Fibroblast of skin of scalp (primary cell): ENCODE results near the gene CD300A.

Experiments
- DNase-seq: peaks from one replicate; pipeline ENCODE4 v3.0.0-alpha.2; 2013

CD300A gene

DNA sequence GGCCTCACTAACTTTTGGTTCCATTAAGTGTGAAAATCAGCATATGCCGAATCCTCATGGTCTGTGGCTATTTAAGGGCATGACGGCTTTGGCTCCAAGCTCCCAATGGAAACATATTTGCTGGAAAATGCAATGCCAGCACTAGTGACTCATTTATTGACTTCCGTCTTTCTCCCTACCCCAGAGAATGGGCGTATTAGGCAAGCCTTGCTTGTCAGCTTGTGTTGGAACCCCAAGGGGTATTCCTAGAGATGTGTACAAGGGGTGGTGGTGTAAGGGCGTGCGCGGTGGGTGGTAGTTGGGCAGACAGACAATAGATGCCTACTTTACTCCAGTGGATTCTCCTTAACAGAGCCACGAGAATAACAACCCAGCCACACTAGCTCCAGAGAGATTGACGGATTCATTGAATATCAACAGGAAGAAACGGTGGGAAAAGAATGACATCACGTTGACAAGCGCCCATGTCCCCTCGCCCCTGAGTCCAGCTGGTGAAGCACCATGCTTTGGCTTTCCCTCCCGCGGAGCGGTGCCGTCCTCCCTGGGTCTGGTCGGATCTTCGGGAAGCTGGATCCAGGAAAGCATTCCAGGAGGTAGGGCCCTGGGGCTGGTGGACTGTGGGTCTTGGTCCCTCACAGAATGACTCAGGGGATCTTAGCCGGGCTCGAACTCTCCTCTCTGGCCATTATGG lies 54.5 kb downstream of the CD300A start:
- DNase-seq, result no peak

DNA sequence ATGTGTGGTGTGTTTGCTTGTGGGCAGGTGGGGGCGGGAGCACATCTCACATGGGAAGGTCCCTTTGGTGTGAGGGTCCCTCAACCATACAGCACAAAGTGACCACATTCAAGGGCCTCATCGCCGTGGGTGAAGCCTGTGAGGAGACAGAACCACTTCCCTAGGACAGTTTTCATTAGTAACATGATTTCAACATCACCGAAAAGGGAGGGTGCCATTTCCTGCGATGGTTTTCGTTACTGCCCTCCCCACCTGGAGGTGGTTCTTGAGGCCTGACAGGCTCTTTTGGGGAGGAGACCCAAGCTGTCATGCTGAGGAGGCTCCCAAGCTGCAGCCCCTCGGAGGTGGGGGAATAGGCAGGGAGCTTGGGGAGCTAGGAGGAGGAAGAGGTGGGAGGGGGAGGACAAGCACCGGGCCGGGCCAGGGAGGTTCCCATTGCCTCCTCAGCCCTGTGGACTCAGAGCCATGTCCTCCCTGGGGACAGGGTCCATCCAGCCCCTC lies 55.3 kb downstream of the CD300A start:
- DNase-seq, result no peak

DNA sequence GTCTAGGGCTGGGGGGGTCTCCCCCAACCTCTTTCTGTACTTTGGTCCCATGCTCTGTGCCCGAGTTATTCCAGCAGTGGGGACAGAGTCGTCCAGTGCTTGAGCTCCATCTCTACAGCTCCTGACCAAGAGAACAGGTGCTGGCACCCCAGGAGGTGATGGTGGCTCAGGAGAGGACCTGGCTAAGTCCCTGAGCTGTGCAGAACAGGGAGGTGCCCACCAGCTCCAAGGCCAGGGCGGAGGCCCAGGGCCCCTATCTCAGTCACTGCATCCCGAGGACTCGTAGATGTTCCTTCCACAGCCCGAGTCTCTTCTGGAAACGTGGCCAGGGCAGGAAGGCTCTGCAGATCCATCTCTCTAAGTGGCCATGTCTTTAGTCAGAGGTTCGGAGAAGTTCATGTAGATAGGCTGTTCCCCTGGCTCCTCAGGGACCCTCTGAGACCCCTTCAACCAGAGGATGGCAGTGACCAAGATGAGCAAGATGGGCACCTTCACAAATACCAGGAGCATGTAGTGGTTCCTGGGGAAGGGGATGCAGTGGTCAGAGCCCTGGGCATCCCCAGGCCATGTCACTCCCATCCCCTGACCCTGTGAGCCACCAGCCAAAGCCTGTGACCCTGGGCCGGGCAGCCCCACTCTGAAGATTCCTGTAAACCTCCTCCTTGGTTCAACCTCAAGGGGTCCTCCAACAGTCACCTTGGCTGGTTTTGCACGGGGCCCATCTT lies 56.1 kb downstream of the CD300A start:
- DNase-seq, result no peak

DNA sequence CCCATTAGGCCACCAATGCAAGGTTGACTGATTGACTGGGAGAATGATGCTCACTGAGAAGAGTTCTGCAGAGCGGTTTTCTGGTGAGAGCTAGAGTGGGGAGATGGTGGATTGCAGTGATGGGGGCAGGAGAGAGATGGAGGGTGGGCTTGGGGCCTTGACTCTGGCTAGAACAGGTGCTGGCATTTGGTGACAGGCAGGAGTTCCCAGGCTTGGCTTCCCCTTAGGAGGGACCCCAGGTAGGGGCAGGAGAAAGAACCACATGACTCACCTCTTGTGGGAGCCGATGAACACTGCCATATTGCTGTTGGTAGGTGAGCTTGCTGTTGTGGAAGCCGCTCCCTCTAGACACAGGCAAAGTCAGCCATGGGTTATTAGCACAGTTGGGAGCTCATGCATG lies 56.9 kb downstream of the CD300A start:
- no peak for DNase-seq

DNA sequence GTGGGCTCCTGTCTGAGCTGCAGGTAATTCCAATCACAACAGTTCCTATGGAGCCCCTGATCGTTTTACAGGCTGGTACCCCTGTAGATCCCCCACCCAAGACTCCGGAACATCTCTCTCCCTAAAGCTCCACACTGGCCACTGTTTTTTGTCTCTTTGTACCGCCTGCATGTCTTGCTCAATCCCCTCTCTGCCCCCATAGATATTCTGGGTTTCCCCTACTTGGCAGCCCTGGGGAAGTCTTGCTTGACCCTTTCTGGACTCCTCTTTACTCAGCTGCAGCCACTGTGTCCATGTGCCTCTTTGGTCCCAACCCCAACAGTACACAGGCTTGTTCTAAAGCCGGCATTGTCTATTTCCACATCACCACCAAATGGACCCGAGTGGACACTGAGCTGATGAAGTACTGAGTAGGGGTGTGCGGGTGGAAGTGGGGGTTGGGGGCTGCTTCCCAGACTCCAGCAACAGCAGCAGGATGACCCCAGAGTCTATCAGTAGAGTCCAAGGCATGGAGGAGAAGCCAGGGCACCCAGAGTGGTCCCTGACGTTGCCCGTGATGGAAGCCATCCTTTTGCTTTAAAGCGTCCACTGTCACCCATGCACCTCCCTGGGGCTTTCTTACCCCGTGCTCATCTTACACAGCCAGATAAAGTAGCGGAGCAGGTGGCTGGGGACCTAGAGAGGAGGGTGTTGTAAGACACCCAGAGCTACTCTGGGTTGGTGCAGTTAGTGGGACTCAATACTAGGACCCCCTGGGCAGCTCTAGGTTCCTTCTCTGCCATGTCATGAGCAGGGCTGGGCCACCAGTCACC lies 58.4 kb downstream of the CD300A start:
- no peak for DNase-seq

DNA sequence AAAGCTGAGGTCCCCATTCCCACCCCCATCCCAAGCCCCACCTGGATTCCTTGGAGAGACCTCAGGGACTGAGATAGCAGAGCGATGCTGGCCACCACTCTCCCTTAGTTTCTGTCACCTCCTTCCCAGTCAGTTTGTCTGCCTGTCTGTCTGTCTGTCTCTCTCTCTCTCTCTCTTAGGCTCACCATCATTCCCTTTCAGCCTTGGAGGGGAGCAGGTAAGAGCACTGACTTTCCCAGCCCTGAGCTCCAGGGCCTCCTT lies 59.0 kb downstream of the CD300A start:
- no peak for DNase-seq

DNA sequence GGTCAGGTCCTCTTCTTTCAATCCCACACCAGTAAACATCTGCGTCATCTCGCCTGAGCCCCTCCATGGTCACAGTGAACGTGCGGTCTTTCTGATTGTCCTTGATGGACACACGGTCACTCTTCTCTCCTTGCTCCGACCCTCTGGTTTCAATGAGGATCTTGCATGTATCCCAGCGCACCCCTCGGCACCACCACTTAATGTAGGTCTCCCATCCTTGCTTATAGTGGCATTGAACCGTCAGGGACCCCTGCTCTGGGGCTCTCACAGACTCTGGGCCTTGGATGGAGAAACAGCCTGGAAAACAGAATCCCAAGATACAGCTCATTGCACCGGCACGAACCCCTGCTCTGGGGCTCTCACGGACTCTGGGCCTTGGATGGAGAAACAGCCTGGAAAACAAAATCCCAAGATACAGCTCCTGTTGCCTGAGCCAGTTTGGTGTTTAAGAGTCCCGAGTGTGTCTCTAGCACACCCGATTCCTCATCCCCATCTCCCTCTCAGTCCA lies 59.4 kb downstream of the CD300A start:
- DNase-seq, result no peak

DNA sequence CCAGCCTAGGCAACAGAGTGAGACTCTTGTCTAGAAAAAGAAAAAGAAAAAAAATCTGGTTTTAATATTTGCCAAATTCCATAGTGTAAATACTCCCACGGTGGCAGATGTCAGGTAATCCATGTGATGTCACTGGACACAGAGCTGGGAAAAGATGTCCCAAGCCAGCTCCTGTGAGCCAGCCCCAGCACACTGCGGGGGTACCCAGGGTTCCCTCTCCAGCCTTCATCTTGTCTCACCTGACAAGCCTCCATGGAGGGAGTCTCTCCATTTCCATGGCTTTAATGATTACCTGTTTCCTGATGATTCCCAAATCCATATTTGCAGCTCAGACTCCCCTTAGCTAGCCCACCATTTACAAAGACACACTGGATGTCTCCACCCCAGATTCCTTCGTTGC lies 60.2 kb downstream of the CD300A start:
- no peak for DNase-seq

DNA sequence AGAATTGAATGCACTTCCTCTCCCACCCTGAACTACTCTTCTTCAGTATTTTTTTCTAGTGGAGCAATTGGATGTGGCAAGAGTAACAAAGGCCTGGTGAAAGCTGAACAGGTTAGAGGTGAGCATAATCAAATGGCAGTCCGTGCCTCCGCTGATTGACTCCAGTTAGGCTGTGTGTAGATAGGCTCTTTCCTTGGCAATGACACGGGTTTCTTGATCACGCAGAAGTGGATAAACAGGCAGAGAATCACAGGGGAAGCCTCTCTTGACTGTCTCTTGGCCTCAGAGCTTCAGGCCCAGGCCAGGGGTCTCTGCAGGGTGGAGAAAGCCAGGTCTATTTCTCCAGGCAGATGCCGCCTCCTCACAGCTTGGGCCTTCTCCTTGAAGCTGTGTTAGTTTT lies 60.6 kb downstream of the CD300A start:
- no peak for DNase-seq

DNA sequence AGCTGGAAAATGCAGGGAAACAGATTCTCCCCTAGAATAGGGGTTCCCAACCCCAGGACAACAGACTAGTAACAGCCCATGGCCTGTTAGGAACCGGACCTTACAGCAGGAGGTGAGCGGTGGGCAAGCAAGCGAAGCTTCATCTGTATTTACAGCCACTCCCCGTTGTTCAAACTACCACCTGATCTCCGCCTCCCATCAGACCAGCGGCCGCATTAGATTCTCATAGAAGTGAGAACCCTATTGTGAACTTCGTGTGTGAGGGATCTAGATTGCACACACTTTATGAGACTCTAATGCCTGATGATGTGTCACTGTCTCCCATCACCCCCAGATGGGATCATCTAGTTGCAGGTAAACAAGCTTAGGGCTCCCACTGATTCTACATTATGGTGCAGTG lies 61.3 kb downstream of the CD300A start:
- no peak for DNase-seq

DNA sequence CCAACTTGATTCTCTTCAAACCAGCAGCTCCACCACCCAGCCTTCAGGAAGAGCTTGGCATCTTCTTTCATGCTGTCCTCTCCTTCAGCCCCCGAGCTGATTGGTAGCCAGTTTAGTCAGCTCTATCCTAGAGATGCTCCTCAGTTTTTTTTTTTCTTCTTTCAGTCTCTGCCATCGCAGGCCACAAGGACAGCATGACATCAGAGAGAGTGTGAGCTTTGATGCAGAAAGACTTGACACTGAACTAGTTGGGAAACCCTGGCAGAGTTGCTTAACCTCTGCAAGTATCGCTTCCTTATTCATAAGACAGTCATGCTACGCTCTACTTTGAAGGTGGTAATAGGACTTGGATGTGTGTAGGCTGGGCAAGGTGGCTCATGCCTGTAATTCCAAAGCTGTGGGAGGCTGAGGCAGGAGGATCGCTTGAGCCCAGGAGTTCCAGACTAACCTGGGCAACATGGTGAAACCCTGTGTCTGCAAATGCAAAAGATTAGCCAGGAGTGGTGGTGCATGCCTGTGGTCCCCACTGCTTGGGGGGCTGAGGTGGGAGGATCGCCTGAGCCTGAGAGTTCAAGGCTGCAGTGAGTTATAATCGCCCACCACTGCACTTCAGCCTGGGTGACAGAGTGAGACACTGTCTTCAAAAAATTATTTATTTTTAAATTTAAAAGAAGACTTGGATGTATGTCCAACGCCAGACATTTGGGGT lies 62.2 kb downstream of the CD300A start:
- DNase-seq, result no peak

DNA sequence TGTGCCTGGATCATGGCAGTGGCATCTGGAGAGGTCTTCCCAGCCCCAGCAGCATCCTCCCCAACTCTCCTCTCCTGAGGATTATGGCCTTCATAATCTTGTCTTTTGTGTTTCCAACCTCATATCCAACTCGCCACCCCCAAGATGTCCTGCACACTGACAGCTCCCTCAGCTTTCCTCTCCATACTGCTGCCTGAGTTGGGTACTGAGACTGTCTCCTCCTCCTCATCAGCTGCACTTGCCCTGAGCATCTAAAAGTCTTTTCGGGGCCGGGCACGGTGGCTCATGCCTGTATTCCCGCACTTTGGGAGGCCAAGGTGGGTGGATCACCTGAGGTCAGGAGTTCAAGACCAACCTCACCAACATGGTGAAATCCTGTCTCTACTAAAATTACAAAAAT lies 62.8 kb downstream of the CD300A start:
- no peak for DNase-seq

DNA sequence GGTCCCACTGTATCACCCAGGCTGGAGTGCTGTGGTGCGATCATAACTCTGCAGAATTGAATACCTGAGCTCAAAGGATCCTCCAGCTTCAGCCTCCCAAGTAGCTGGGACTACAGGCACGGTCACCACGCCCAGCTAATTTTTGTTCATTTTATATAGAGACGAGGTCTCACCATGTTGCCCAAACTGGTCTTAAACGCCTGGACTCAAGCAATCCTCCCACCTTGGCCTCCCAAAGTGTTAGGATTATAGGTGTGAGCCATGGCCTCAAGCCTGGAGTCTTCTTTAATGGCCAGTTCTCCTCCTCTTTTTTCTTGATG lies 64.4 kb downstream of the CD300A start:
- DNase-seq, result no peak

DNA sequence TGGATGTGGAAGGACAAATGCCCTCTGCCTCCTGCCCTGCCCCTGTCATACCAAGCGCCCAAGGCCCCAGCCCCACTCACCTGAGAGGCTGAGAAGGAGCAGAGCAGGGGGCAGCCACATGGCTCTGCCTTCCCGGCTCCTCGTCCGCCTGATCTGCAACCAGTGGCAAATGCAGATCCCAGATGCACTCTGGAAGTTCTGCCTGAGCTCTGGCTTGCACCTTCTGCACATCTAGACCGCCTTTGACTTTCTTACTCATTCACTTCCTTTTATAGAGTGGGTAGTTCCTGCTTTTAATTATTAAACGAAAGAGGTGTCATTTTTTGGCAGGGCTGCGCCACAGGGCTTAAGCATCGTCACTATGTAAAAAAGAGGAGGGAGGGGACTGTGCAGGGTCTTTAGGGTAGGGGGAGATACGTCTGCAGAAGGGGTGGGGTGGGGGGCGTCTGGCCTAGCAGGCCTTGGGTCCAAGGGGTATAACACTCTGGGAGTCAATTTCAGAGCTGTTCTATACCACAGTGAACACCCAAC lies 64.9 kb downstream of the CD300A start, which contains the start of gene CD300LB:
CD300LB (minus strand) TSS at position 245 of the 531 bp plus-strand sequence; CDS start at position 120, 125 bp downstream.
- DNase-seq, result no peak

DNA sequence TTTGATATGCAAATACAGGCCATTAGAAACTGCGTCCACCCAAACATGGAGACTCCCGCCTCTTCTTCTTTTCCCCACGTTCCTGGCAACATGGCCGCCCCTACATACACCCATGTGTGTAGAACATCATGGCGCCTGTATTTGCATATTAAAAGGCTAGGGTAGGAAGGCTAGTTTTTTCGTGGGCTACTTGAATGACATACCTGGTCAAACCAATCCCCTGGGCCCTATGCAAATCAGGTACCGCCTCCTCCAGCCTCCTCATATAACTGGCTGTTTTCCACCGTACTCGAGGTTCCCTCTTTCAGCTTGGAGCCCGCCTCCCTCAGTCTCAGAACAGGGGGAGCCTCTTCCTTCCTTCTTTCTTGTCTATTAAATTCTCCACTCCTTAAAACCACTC lies 65.7 kb downstream of the CD300A start:
- DNase-seq, result no peak
